Right renal pelvis (tissue), 4 donors: ENCODE results near the gene DEK. TPM values are rescaled to one million over a fixed set of nuclear protein-coding genes. Genes with fewer than 3 reads are reported as not detected.

ENCODE experiments used
- DNase-seq, 4 donors: peaks; one replicate each; pipeline ENCODE4 v3.0.0-alpha.2; 2013; ENCODE audit warnings: low read depth in 4 of 4, low spot score in 3 of 4, missing footprints in 1 of 4
- polyA plus RNA-seq, 4 donors: library from polyadenylated mRNA; unstranded; fragments of 120-200 nt; gene quantifications; one replicate each; pipeline ENCODE4 v1.2.1, GENCODE V29; 2013; ENCODE audit not compliant: insufficient read length in 4 of 4

The DEK gene
- polyA plus RNA-seq, 4 donors = 200 to 240 (median 233) TPM

DNA sequence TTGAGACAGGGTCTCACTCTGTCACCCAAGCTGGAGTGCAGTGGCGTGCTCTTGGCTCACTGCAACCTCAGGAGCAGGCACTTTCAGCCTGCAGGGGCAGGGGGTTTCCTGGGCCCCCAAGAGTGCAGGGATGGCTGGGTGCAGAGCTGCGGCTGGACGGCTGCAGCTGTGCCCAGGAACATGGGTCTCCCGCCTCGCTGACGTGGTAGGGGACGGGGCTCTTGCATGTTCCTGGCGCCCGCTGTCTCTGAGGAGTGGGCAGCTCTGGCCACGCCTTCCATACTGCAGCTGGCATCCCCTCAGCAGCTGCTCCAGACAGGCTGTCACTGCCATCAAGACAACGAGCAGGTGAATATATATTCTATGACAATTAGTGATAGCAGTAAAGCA lies 2.2 kb upstream of the DEK start:
- no peak for DNase-seq

DNA sequence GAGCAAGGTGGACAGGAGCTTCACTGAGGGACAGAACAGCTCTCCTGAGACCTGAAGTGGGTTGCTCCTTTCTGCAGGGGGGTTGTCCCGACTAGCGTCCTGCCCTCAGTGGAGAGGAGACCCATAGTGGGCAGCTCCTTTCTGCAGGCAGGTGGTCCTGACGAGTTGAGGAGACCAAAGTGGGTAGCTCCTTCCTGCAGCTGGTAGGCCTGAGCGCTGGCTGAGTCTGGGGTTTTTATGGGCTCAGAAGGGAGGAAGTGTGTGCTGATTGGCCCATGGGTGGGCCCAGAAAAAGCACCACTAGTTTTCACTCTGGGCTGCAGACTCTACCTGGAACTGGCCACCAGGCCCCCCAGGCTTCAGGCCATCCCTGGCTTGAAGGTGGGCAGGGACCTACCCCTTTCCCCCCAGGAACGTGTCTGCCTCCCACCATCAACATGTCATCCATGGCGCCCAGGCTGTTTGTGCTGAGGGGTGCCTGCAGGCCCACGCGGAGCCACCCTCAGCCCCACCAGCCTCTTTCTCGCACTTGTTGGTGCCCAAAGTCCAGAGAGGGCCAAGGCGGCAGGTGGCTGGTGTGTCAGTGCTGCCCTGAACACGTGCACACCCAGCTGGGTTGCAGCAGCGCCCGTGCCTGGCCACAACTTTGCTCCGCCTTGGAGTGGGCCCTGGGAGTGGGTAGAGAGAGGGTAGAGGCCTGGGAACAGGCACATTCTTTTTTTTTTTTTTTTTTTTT lies 1.6 kb upstream of the DEK start:
- DNase-seq = no peak

DNA sequence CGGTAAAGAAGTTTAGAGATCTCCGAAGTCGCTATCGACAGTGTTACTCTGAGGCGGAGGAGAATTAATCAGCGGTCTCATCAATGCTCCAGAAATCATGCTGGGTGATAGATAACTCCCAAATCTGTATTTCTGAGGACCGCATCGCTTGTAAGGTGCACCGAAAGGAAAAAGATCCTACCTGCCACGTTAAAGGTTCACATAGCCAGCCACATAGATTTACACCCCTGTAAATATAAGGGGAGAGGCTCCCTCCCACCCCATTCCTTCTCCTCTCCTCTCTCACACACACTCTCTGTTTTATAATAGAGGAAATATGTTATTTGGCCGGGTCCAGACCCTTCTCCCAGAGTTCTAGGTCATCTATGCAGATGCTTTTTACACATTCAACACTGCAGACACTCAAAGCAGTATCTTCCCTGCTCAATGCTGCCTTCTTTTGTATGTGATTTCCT lies 620 bp upstream of the DEK start:
- no peak for DNase-seq

DNA sequence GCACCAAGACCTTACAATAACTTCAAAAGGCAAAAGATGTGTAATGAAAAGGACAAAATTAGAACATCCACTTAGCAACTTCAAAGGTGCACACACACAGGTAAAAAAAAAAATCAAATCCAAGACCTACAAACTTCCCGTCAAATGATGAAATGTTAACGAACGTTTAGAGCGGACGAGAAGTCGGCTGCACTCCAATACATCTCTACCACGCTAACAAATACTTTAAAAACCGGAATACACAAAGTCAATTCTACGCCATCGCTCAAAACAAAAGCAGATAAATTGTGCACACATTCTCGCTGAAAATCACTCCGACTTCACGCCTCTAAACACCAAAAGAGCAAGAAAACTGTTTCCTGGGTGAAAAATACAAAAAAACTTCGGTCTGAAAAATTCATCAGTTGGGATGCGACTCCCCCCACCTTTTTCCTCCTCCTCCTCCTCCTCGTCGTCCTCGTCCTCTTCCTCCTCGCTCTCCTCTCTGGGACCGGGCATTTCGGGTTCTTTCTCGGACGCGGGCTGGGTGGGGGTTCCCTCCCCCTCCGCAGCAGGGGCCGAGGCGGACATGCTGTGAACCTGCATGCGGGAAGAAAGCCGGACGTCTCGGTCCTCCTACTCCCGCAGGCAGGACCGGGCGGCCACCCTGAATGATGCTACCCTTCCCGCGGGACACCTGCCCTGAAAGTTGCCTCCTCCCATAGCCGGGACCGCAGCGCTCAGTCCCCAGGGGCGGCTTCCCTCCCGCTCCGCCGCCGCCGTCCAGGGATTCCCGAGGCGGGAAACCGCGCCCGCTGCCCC lies 712 bp downstream of the DEK start:
- DNase-seq = peak in 1 of 4 donors; percentile 32

DNA sequence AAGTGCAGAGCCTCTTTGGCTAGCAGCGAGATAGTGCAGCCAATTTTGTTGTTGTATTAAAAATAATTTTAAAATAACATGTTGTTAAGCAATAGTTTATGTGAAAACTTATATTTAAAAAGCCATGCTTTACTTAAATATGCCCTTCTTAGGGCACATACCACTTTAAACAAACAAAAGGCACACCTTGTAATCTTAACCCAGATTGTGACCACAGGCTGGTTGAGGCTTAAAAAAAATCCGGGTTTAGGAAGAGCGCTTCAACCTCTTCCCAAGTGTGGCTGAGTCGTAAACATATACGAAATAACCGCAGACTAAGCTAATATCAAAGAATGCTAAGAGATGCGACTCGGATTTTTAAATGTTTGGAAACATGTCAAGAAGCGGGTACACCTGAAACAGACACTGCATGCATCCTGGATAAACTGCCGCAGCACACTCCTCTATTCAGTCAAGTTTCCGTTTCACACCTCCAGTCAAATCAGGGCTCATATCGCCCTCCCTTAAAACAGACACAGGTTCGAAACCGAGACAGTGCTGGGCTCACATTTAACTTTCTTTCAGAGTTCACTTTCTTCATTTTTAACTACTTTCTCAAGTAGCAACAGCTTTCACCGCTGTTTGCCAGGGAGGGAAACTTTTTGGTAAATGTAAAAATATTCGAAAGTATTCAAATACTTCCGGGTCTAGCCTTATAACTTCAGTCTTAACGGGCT lies 1.5 kb downstream of the DEK start:
- DNase-seq = no peak

DNA sequence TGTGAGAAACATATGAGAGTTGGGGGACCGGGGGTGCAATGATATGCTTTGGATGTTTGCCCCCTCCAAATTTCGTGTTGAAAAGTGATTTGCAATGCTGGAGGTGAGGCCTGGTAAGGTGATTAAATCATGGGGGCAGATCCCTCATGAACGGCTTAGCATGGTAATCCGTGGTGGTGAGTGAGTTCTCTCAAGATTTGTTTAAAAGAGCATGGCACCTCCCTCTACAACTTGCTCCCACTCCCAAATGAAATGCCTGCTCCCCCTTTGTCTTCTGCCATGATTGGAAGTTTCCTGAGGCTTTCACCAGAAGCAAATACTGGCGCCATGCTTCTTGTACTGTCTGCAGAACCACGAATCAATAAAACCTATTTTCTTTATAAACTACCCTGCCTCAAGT lies 2.5 kb downstream of the DEK start:
- DNase-seq = no peak

DNA sequence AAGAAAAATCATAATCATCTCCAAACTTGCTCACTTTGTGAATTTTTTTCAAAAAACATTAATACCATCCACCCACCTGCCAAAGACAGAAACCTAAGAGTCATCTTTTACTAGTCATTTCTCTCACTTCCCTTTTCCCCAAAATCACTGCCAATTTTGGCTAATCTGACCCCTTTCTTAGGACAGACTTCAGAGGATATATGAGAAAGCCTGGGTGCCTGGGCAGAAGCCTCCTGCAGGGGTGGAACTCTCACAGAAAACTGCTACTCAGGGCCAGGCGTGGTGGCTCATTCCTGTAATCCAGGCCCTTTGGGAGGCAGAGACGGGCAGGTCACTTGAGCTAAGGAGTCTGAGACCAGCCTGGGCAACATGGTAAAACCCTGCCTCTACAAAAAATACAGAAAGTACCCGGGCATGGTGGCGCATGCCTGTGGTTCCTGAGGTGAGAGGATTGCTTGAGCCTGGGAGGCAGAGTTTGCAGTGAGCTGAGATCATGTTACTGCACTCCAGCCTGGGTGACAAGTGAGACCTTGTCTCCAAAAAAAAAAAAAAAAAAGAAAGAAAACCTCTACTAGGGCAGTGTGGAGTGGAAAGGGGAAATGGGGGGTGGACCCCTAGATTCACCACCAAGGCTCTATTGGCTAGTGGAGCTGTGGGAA lies 3.8 kb downstream of the DEK start:
- DNase-seq = no peak

DNA sequence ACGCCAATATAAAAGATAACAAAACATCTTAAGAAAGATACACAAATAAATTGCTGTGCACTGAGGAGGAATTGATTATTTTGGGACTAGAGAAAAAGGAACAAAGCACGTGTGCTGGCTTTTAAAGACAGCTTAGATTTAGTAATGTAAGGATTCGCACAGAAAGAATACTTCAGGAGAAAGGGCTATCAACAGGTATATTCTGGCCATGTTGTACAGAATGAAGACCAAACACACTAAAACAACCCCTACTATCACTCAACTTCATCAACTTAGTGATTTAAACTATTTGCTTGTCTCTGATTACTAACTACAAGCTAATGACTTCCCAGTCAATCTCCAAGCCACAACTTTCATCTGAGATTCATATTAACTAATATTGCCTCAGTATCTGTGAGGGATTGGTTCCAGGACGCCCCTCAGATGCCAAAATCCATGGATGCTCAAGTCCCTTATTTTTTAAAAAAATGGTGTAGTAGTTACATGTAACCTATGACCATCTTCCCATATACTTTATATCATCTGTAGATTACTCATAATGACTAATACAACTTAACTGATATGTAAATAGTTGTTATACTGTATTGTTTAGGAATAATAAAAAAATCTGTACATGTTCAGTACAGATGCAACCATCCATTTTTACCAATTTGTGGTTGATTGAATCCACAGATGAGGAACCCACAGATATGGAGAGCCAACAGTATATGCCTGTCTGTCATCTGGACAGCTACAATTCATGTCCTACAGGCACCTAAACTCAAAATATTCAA lies 4.5 kb downstream of the DEK start:
- DNase-seq = no peak

DNA sequence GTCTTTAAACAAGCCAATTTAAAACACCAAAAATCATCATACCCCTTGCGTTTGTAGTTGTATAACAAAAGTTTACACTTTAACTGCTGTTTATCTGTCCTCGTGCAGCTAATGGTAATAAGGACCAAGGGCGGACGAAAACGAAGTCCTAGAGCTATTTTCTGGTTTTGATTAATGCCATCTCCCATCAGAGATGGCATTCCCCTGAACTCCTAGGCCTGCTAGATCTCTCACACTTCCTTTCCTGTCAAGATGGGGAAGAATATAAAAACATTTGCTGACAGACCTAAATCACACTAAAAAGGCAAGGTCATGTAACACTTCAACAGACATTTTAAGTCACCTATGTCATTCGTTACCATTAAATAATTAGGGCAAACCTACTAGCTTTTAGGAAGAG lies 9.5 kb downstream of the DEK start:
- DNase-seq = no peak

DNA sequence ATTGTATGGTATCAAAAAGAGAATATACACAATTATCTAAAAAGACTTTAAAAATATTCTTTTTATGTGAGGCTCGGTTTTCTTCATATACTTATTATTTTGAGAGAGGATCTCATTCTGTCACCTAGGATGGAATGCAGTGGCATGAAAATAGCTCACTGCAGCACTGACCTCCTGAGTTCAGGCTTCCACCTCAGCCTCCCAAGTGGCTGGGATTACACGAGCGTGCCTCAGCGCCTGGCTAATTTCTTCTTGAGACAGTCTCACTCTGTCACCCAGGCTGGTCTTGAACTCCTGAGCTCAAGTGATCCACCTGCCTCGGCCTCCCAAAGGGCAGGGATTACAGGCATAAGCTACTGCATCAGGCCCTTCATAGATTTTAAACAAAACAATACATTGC lies 10.7 kb downstream of the DEK start:
- no peak for DNase-seq

DNA sequence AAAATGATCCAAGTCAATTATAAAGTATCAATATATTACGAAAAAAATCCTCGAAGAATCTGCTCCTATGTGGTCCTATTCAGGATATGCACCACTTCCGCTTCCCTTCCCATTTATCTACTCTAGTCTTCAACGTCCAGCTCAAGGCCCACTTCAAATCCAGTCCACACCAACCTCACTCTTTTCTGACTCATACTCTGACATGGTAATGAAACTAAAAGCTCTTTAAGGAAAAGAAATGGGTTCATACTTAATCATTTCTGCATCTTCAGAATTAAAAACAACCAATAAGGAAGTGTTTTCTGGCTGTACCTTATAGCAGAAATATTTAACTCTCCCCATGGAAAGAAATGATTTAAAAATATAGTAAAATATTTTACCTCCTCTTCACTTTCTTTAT lies 15.1 kb downstream of the DEK start:
- no peak for DNase-seq

DNA sequence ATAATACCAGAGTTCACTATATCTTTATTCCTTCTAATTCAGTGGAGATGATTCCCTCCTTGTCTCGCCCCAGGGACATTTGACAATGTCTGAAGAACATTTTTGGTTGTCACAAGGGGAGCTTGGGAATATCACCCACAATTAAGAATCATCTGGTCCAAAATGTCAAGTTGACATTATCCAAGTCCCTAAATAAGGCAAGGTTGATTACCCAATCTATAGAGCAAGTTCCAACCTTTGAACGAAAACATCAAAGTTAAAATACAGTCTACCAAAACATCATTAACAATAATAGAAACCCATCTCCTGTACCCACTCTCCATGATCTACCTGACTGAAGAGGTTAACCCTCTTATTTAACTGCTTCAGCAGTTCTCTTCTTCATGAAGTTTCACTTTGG lies 15.6 kb downstream of the DEK start:
- DNase-seq = no peak

DNA sequence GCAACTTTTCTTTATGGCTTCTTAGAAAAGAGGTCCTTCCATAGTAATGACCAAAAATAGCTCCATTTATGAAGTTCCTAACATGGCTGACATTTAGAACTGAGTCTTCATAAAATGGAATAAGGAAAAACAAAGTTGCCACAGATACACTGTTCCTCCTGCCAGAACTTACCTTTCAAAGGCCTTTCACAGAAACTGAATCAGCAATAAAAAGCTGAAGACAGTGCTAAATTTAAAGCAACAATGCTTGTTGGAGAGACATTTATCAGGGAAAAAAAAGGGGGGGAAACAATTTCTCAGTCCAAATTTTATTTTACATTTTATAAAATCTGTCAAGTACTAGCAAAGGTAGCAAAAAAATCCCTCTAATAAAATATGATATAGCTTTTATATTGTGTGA lies 17.3 kb downstream of the DEK start:
- DNase-seq = no peak

DNA sequence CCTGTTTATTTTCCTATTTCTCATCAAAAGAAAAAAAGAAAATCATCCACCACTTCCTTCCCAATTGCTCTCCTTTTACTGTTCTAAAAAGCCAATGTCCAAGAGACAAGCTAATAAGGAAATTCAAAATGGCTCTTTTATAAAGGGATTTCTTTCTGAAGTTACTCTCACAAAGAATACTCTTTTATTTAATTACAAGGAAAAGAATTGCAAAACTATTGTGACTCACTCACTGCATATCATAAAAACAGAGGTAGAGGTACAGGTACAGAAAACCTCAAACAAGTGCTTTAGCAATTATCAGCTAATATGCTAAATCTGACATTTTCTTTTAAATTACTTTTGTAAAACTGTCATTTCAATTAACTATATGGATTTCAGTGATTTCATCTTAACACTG lies 18.1 kb downstream of the DEK start:
- no peak for DNase-seq

DNA sequence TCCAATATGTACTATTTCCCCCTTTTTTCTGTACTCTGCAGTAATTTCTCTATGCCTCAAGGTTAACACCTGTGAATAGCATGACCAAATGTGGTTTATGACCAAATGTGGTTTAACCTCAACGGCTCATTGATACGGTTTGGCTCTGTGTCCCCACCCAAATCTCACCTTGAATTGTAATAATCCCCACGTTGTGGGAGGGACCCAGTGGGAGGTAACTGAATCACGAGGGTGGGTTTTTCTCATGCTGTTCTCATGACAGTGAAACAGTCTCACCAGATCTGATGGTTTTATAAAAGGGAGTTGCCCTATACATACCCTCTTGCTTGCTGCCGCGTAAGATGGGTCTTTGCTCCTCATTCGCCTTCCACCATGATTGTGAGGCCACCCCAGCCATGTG lies 18.7 kb downstream of the DEK start:
- DNase-seq = no peak

DNA sequence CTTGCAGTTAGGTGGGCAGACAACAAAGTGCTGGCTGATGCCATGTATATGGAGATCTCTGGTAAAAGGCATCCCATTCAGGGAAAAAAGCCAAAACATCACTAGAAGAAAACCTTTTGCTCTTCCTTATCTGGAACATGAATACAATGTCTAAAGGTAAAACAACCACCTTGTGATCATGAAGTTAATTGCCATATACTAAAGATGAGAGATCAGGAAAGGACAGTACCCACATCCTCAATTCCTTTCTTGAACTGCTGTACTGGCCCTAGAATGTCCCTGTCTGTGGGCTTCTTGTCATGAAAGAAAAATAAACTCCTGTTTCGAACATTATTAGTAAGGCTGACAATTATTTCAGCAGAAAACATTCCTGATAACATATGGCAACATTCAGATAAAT lies 19.3 kb downstream of the DEK start:
- DNase-seq = no peak

DNA sequence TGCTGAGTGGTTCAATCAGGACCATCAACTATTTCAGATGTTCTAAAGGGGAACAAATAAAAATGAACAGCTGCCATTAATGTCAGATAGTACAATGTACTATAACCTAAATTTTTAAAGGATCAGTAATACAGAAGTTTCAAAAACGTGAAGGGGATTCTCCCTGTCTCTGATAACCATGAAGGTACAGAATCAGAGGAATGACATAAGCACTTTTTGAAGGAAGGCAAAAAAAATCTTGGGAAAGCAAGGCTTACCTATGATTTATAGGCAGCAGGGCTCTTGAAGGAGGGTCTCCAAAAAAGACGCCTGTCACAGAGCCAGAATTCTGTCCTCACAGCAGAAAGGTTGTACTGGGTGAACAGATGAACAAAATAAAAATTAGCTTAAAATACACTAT lies 20.1 kb downstream of the DEK start:
- DNase-seq = no peak

DNA sequence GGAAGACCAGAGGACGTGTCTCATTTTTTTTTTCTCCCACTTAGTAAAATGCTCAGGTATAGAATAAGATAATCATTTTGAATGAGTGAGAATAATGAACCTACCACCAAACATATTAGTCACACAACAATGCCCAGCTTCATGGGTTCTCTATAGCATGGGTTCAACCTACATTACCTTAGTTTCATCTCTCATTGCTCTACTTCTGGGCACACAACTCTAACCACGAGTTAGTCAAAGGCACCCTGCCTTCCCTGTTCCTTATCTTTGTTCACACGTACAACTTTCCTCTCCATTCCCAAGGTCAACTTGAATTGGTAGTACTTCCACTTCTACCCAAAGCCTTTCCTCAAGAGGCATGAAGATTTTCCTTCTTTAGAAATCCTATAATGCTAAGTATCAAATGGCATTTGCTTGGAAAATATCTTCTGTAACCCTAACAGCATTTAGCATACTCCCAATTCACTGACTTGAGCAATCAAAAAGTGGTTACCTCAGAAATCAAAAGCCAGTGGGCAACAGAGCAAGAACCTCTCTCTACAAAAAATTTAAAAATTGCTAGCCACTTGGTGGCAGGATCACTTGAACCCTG lies 20.9 kb downstream of the DEK start:
- no peak for DNase-seq

DNA sequence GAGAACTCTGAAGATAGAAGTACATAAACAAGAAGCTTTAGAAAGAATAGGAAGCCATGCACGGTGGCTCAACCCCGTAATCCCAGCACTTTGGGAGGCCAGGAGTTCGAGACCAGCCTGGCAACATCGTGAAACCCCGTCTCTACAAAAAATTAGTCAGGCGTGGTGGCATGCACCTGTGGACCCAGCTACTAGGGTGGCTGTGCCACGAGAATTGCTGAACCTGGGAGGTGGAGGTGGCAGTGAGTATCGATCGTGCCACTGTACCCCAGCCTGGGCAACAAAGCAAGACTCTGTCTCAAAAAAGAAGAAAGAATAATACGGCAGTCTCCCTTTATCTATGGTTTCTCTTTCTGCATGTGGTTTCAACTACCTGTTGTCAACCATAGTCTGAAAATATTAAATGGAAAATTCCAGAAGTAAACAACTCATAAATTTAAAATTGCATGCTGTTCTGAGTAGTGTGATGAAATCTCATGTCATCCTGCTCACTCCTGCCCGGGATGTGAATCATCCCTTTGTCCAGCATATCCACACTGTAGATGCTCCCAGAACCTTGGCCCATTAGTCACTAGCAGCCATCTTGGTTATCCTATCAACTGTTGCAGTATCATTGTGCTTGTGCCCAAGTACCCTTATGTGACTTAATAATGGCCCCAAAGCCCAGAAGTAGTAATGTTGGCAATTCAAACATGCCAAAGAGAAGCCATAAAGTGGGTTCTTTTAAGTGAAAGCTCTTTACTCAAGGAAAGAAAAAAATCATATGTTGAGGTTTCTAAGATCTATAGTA lies 22.1 kb downstream of the DEK start:
- DNase-seq = no peak
